Activated CD4-positive, alpha-beta T cell treated with anti-CD3 and anti-CD28 coated beads, Interleukin-2, amount 10 ng/mL, durations not matched to agents 7 days and 5 days (primary cell): Measurements from ENCODE around the gene ROBO2. TPM values are rescaled to one million over a fixed set of nuclear protein-coding genes. Genes with fewer than 3 reads are reported as not detected.

Experiments used
- CTCF ChIA-PET: fragments of 350-600 bp; sonication (Branson Sonifier 250); formaldehyde crosslinking; loops from one replicate; lab custom pipeline; 2021; ENCODE audit warnings: antibody characterized with exemption; lab: Charles Lee
- POLR2A ChIA-PET: fragments of 350-600 bp; sonication (Branson Sonifier 250); formaldehyde crosslinking; loops from one replicate; lab custom pipeline; 2021; ENCODE audit warnings: antibody characterized with exemption; lab: Charles Lee
- DNase-seq: peaks from one replicate; pipeline ENCODE4 v3.0.0-alpha.2; 2020
- H3K27ac Mint-ChIP-seq: one replicate; pipeline ENCODE4 v1.8.0; 2021; ENCODE audit warnings: mild to moderate bottlenecking, moderate library complexity, mixed read lengths
- H3K27me3 Mint-ChIP-seq: one replicate; pipeline ENCODE4 v1.8.0; 2021; ENCODE audit warnings: mixed read lengths
- H3K36me3 Mint-ChIP-seq: one replicate; pipeline ENCODE4 v1.8.0; 2021; ENCODE audit warnings: low read depth, mixed read lengths
- H3K4me1 Mint-ChIP-seq: one replicate; pipeline ENCODE4 v1.8.0; 2021; ENCODE audit warnings: mixed read lengths
- H3K4me3 Mint-ChIP-seq: one replicate; pipeline ENCODE4 v1.8.0; 2021; ENCODE audit warnings: mild to moderate bottlenecking, moderate library complexity, mixed read lengths
- H3K9me3 Mint-ChIP-seq: one replicate; pipeline ENCODE4 v1.8.0; 2021; ENCODE audit warnings: mixed read lengths
- total RNA-seq, 2 experiments: library from RNA; stranded (reverse); gene quantifications; one replicate each; pipeline ENCODE4 v1.2.3, GENCODE V29; 2021

ROBO2 gene
- total RNA-seq, 2 experiments from 2014 or later, result not detected

- ChIA-PET POLR2A (no interaction called here), CTCF (no interaction called here)
- Mint-ChIP-seq H3K27ac (no peak overlapping the region), H3K27me3 (no peaks in the 10 kb centered on the region), H3K9me3 (peaks cover 3% of the 10 kb centered on the region), H3K4me3 (no peak overlapping the region), H3K4me1 (no peaks in the 10 kb centered on the region), H3K36me3 (no peaks in the 10 kb centered on the region)
- DNase-seq, result no peak
Measured at GRCh38 chr3:77096966-77097890, 57.3 kb downstream of the ROBO2 start.

- CTCF ChIA-PET, result interaction anchor here (0.8 kb wide), 1 partner anchor 10 kb away, joined by 4 read pairs; no protein-coding TSS in a partner anchor
- H3K4me3 Mint-ChIP-seq, result no peak overlapping the region
- H3K27me3 Mint-ChIP-seq, result no peaks in the 10 kb centered on the region
- H3K36me3 Mint-ChIP-seq, result no peaks in the 10 kb centered on the region
- H3K9me3 Mint-ChIP-seq, result no peaks in the 10 kb centered on the region
- DNase-seq, result no peak
- H3K4me1 Mint-ChIP-seq, result no peaks in the 10 kb centered on the region
- H3K27ac Mint-ChIP-seq, result no peak overlapping the region
- POLR2A ChIA-PET, result no interaction called here
Measured at GRCh38 chr3:77102951-77103769, 63.3 kb downstream of the ROBO2 start.

- no peak overlapping the region for H3K27ac Mint-ChIP-seq
- H3K4me3 Mint-ChIP-seq, result no peak overlapping the region
- CTCF ChIA-PET, result no interaction called here
- no peaks in the 10 kb centered on the region for H3K36me3 Mint-ChIP-seq
- POLR2A ChIA-PET, result no interaction called here
- no peak for DNase-seq
- H3K27me3 Mint-ChIP-seq, result no peaks in the 10 kb centered on the region
- peaks cover 3% of the 10 kb centered on the region for H3K9me3 Mint-ChIP-seq
- H3K4me1 Mint-ChIP-seq, result no peaks in the 10 kb centered on the region
Measured at GRCh38 chr3:77122652-77123051, 82.8 kb downstream of the ROBO2 start.

GRCh38 chr3:77125966-77126365 is 86.1 kb downstream of the ROBO2 start:
- H3K9me3 Mint-ChIP-seq, result peaks cover 6% of the 10 kb centered on the region
- CTCF ChIA-PET, result interaction anchor here (0.6 kb wide), 1 partner anchor 248 kb away, joined by 3 read pairs; no protein-coding TSS in a partner anchor
- H3K4me3 Mint-ChIP-seq, result no peak overlapping the region

GRCh38 chr3:77134769-77135168 is 94.9 kb downstream of the ROBO2 start:
- Mint-ChIP-seq H3K27ac (no peak overlapping the region), H3K4me3 (no peak overlapping the region), H3K4me1 (no peaks in the 10 kb centered on the region), H3K36me3 (no peaks in the 10 kb centered on the region), H3K9me3 (no peaks in the 10 kb centered on the region), H3K27me3 (no peaks in the 10 kb centered on the region)
- no peak for DNase-seq
- ChIA-PET CTCF (no interaction called here), POLR2A (interaction anchor here (0.6 kb wide), 1 partner anchor 168 kb away, joined by 4 read pairs; no protein-coding TSS in a partner anchor)

More at GRCh38 chr3:77125966-77126365, 86.1 kb downstream of the ROBO2 start:
- DNase-seq, result no peak
- POLR2A ChIA-PET, result no interaction called here
- Mint-ChIP-seq H3K27me3 (no peaks in the 10 kb centered on the region), H3K27ac (no peak overlapping the region), H3K4me1 (no peaks in the 10 kb centered on the region), H3K36me3 (no peaks in the 10 kb centered on the region)

- DNase-seq, result no peak
- ChIA-PET POLR2A (no interaction called here), CTCF (no interaction called here)
- no peaks in the 10 kb centered on the region for H3K9me3 Mint-ChIP-seq
- H3K27me3 Mint-ChIP-seq, result no peaks in the 10 kb centered on the region
- H3K36me3 Mint-ChIP-seq, result no peaks in the 10 kb centered on the region
- H3K4me3 Mint-ChIP-seq, result no peak overlapping the region
- H3K4me1 Mint-ChIP-seq, result no peaks in the 10 kb centered on the region
- H3K27ac Mint-ChIP-seq, result no peak overlapping the region
Measured at GRCh38 chr3:77137559-77137958, 97.7 kb downstream of the ROBO2 start.

GRCh38 chr3:77139624-77140023 is 99.7 kb downstream of the ROBO2 start:
- Mint-ChIP-seq H3K4me1 (no peaks in the 10 kb centered on the region), H3K4me3 (no peak overlapping the region), H3K9me3 (no peaks in the 10 kb centered on the region), H3K36me3 (no peaks in the 10 kb centered on the region), H3K27me3 (no peaks in the 10 kb centered on the region), H3K27ac (no peak overlapping the region)
- DNase-seq, result no peak
- ChIA-PET POLR2A (no interaction called here), CTCF (no interaction called here)

GRCh38 chr3:77141423-77141822 is 101.5 kb downstream of the ROBO2 start:
- ChIA-PET CTCF (no interaction called here), POLR2A (no interaction called here)
- Mint-ChIP-seq H3K4me3 (no peak overlapping the region), H3K27me3 (no peaks in the 10 kb centered on the region), H3K27ac (no peak overlapping the region), H3K9me3 (no peaks in the 10 kb centered on the region), H3K36me3 (no peaks in the 10 kb centered on the region), H3K4me1 (no peaks in the 10 kb centered on the region)
- DNase-seq, result no peak

GRCh38 chr3:77142578-77142977 is 102.7 kb downstream of the ROBO2 start:
- no peaks in the 10 kb centered on the region for H3K27me3 Mint-ChIP-seq
- no peak for DNase-seq
- no peaks in the 10 kb centered on the region for H3K4me1 Mint-ChIP-seq
- H3K27ac Mint-ChIP-seq, result no peak overlapping the region
- H3K9me3 Mint-ChIP-seq, result no peaks in the 10 kb centered on the region
- ChIA-PET POLR2A (no interaction called here), CTCF (no interaction called here)
- no peak overlapping the region for H3K4me3 Mint-ChIP-seq
- no peaks in the 10 kb centered on the region for H3K36me3 Mint-ChIP-seq

GRCh38 chr3:77146004-77146403 is 106.1 kb downstream of the ROBO2 start:
- no peaks in the 10 kb centered on the region for H3K9me3 Mint-ChIP-seq
- no peak for DNase-seq
- ChIA-PET CTCF (no interaction called here), POLR2A (no interaction called here)
- H3K27ac Mint-ChIP-seq, result no peak overlapping the region
- H3K4me3 Mint-ChIP-seq, result no peak overlapping the region
- H3K36me3 Mint-ChIP-seq, result no peaks in the 10 kb centered on the region
- no peaks in the 10 kb centered on the region for H3K4me1 Mint-ChIP-seq
- H3K27me3 Mint-ChIP-seq, result no peaks in the 10 kb centered on the region

- no peaks in the 10 kb centered on the region for H3K9me3 Mint-ChIP-seq
- no peak overlapping the region for H3K4me3 Mint-ChIP-seq
- no peaks in the 10 kb centered on the region for H3K4me1 Mint-ChIP-seq
- no peaks in the 10 kb centered on the region for H3K27me3 Mint-ChIP-seq
- ChIA-PET POLR2A (no interaction called here), CTCF (no interaction called here)
- H3K27ac Mint-ChIP-seq, result no peak overlapping the region
- no peak for DNase-seq
- H3K36me3 Mint-ChIP-seq, result no peaks in the 10 kb centered on the region
Measured at GRCh38 chr3:77147836-77148578, 108.1 kb downstream of the ROBO2 start.

- H3K4me3 Mint-ChIP-seq, result no peak overlapping the region
- POLR2A ChIA-PET, result no interaction called here
Measured at GRCh38 chr3:77149382-77149781, 109.5 kb downstream of the ROBO2 start.

More at GRCh38 chr3:77149382-77149781, 109.5 kb downstream of the ROBO2 start:
- H3K36me3 Mint-ChIP-seq, result no peaks in the 10 kb centered on the region
- no peak overlapping the region for H3K27ac Mint-ChIP-seq
- H3K4me1 Mint-ChIP-seq, result no peaks in the 10 kb centered on the region
- no peak for DNase-seq
- no peaks in the 10 kb centered on the region for H3K9me3 Mint-ChIP-seq
- CTCF ChIA-PET, result no interaction called here
- no peaks in the 10 kb centered on the region for H3K27me3 Mint-ChIP-seq
